ENCODE results near the gene MTCL1.

DNA sequence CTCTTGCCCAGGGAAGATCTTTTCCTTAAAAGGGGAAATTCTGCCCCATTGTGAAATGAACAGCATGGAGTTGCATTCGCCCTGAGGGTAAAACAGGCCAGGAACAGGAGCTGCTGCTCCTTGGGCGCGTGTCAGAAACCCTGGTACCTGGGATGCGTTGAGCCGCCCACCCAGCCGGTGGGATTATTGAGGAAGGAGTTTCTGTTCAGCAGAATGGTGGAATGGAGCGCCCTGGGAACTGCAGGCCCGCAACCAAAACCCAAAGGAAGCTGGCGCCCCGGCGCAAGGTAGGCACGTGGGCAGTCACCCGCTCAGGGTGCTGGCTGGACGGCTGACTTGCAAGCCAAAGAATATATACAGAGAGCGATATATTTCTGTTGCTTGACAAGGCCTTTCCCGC is 73.5 kb downstream of the MTCL1 start:
- TF ChIP-seq POLR2A (IDR thresholded peaks at IDR 0.05; ENCODE audit: control extremely low read depth in 1 of 2, low read depth in 2 of 2, low read length in 2 of 2) (no peak), CTCF (IDR thresholded peaks at IDR 0.05; ENCODE audit: control extremely low read depth in 1 of 3, insufficient read depth in 1 of 3, low read depth in 1 of 3, low read length in 3 of 3) (no peak), RNF2 (IDR thresholded peaks at IDR 0.05; ENCODE audit: borderline replicate concordance, low read depth, low read length, missing control alignments, poor library complexity, severe bottlenecking) (no peak), ATF2 (IDR thresholded peaks at IDR 0.05; ENCODE audit: low read length) (no peak), KDM4A (IDR thresholded peaks at IDR 0.05; ENCODE audit: low read depth, low read length, severe bottlenecking) (no peak), POLR2AphosphoS5 (IDR thresholded peaks at IDR 0.05; ENCODE audit: low read depth, low read length) (no peak), MAX (IDR thresholded peaks at IDR 0.05) (no peak), KDM1A (IDR thresholded peaks at IDR 0.05; ENCODE audit: borderline replicate concordance, low read length) (no peak), EZH2 (IDR thresholded peaks at IDR 0.05; ENCODE audit: low read depth, low read length, severe bottlenecking) (no peak), SRF (IDR thresholded peaks at IDR 0.05; ENCODE audit: low read depth, low read length) (no peak)
